ENCODE data around the gene ELOVL5.

ELOVL5 gene

DNA sequence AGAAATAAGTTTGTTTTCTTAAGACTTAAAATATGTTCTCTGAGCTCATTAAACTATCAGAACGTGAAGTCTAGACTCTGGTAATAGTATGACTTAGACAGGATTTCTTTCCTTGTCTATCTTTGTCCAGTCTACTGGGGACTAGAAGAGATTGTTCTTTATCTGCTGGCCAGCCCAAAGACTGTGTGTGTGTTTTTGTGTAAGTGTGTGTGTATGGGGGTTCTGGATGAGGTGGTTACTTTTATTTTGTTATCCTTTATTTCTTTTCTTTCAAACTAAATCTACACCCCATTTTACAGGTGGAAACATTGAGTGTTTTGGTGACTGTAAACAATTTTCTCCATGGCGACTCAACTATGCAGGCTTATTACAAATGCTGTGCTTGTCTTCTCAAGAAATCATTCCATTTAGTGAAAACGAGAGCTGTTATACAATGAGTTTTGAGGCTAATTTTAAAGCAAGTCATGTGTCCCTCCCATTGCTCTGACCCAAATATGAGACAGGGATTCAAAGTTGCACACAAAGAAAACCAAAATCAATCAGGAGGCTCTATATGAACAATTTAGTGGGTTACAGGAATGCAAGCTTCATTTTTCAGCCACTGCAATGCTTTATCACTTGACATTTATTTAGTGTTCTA, 97.6 kb downstream of the ELOVL5 start:
- Histone ChIP-seq H3K4me3 (ENCODE audit: low read depth, low read length) (no peak overlapping the region), H3K9me3 (ENCODE audit: severe bottlenecking) (no peaks in the 10 kb centered on the region), H3K36me3 (no peaks in the 10 kb centered on the region), H3K27ac (no peak overlapping the region), H3K27me3 (ENCODE audit: insufficient read depth, low read depth, severe bottlenecking) (no peaks in the 10 kb centered on the region)
- DNase-seq: no peak
- TF ChIP-seq, protein P1, sequence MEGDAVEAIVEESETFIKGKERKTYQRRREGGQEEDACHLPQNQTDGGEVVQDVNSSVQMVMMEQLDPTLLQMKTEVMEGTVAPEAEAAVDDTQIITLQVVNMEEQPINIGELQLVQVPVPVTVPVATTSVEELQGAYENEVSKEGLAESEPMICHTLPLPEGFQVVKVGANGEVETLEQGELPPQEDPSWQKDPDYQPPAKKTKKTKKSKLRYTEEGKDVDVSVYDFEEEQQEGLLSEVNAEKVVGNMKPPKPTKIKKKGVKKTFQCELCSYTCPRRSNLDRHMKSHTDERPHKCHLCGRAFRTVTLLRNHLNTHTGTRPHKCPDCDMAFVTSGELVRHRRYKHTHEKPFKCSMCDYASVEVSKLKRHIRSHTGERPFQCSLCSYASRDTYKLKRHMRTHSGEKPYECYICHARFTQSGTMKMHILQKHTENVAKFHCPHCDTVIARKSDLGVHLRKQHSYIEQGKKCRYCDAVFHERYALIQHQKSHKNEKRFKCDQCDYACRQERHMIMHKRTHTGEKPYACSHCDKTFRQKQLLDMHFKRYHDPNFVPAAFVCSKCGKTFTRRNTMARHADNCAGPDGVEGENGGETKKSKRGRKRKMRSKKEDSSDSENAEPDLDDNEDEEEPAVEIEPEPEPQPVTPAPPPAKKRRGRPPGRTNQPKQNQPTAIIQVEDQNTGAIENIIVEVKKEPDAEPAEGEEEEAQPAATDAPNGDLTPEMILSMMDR (IDR thresholded peaks at IDR 0.05; ENCODE audit: low read depth, low read length): no peak

DNA sequence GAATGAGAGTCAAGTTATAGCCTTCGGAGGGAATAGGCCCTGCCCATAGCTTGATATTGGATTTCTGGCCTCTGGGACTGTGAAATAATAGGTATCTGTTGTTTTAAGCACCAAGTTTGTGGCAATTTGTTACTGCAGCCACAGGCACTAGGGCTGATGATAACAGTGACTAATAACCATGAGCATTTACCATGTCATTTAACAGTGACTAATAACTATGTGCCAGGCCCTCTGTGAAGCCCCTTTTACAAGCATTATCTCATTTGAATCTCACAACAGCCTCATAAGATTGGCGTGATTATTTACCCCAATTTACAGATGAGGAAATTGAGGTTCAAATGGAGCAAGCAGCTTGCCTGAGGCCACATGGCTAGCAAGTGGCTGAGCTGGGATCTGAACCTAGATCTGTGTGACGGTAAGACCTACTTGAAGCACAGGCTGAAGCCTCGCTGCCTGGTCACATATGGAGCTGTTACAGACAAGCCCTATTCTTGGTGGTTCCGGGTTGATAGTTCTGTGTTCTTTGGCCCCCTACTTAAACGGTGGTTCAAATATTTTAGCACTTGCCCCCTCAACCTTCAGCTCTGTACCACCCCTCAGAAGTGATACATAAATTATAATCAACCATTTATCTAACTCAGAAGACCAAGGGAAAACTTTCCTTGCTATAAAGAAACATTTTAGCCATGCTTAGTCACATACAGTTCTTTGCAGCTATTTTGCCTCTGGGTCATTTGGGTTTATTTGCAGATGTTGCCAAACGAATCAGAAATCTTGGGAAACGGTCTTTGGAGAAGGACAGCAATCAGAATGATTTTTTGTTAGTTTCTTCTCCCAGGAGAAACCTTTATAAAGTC, 98.3 kb downstream of the ELOVL5 start:
- no peak for DNase-seq
- TF ChIP-seq, protein P1 (IDR thresholded peaks at IDR 0.05; ENCODE audit: low read depth, low read length): no peak
- Histone ChIP-seq H3K36me3 (no peaks in the 10 kb centered on the region), H3K27ac (no peak overlapping the region), H3K9me3 (ENCODE audit: severe bottlenecking) (no peaks in the 10 kb centered on the region), H3K4me3 (ENCODE audit: low read depth, low read length) (no peak overlapping the region), H3K27me3 (ENCODE audit: insufficient read depth, low read depth, severe bottlenecking) (no peaks in the 10 kb centered on the region)

DNA sequence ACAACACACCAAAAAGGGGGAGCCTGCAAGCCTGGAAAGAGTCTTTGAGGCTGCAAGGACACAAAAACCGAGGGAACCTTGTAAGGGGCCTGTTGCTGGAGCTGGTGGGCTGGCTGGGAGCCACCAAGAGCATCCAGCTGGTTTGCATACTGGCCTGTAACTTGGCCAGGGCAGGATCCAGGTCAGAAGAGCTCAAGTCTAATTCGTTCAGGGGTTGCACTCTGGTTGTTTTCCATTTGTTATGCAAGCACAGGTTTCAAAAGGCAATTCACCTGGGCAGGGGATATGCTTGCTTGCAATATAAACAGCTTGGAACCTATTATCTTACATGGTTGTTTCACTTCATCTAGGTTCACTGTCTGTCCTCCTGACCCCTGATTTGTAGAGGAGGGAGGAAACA, 101.8 kb downstream of the ELOVL5 start:
- Histone ChIP-seq H3K36me3 (no peaks in the 10 kb centered on the region), H3K9me3 (ENCODE audit: severe bottlenecking) (no peaks in the 10 kb centered on the region), H3K4me3 (ENCODE audit: low read depth, low read length) (no peak overlapping the region), H3K27me3 (ENCODE audit: insufficient read depth, low read depth, severe bottlenecking) (no peaks in the 10 kb centered on the region), H3K27ac (no peak overlapping the region)
- no peak for DNase-seq
- TF ChIP-seq, protein P1 (IDR thresholded peaks at IDR 0.05; ENCODE audit: low read depth, low read length): no peak

DNA sequence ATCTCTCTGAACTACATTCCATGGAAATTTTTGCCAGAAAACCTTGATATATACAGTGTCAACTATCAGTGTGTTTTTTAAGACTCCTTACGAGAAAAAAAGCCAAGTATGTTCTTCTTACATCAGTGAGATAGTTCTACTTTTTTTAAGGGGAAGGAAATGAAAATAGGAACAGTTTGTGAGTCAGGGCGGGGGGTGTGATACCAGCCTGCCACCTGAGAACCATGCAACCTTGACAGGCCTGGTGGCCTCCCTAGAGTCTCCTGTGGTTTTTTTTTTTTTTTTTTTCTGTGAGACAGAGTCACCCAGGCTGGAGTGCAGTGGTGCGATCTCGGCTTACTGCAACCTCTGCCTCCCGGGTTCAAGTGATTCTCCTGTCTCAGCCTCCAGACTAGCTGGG, 103.8 kb downstream of the ELOVL5 start:
- no peaks in the 10 kb centered on the region for H3K27me3 ChIP-seq (ENCODE audit: insufficient read depth, low read depth, severe bottlenecking)
- no peaks in the 10 kb centered on the region for H3K36me3 ChIP-seq
- no peak overlapping the region for H3K4me3 ChIP-seq (ENCODE audit: low read depth, low read length)
- TF ChIP-seq, protein P1 (IDR thresholded peaks at IDR 0.05; ENCODE audit: low read depth, low read length): no peak
- H3K9me3 ChIP-seq (ENCODE audit: severe bottlenecking): no peaks in the 10 kb centered on the region
- H3K27ac ChIP-seq: no peak overlapping the region
- no peak for DNase-seq

DNA sequence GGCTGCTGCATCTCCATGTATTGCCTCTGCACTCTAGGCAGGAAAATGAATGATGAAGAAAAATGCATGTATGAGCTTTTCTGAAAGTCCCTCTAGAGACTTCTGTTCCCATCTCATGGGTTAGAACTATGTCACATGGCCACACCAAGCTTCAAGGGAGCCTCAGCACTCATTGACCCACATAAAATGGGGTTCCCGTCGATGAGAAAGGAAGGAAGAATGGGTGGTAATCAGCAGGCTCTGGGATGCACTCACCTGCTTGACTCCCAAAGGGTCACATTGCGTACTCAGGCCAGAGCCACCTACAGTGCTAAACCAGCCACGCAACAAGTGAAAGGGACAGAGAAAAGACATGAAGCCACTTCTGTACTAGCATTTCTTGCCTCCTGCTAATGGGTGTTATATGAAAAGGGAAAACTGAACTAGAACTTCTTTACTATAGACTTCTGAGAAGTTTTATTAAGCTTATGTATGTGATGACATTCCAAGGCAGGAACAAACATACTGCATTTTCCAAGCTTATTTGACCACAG, 104.3 kb downstream of the ELOVL5 start:
- H3K27me3 ChIP-seq (ENCODE audit: insufficient read depth, low read depth, severe bottlenecking): no peaks in the 10 kb centered on the region
- DNase-seq: no peak
- H3K36me3 ChIP-seq: no peaks in the 10 kb centered on the region
- H3K4me3 ChIP-seq (ENCODE audit: low read depth, low read length): no peak overlapping the region
- no peaks in the 10 kb centered on the region for H3K9me3 ChIP-seq (ENCODE audit: severe bottlenecking)
- TF ChIP-seq, protein P1 (IDR thresholded peaks at IDR 0.05; ENCODE audit: low read depth, low read length): no peak
- no peak overlapping the region for H3K27ac ChIP-seq

All from WERI-Rb-1 (cell line).